A549 (cell line): ENCODE results near the gene GNB1L. TPM values are rescaled to one million over a fixed set of nuclear protein-coding genes. Genes with fewer than 3 reads are reported as not detected.

Experiments used
- ATAC-seq, 2 experiments: fragments of 200-7000 bp in 1 of 2; fragments of >200 bp in 1 of 2; cut with Nextera tagmentation in 1 of 2; cut with Tn5 transposase in 1 of 2; 3 replicates each; pipeline versions ENCODE4 v1.8.0 to v1.9.1; 2018 to 2020; ENCODE audit warnings: mild to moderate bottlenecking in 1 of 2, moderate library complexity in 1 of 2
- CTCF ChIA-PET: fragments of 300-600 bp; sonication (Branson Sonifier 250); formaldehyde crosslinking; extraction: SDS; loops from one replicate; lab custom pipeline; 2021; ENCODE audit warnings: antibody characterized with exemption, inconsistent platforms; lab: Yijun Ruan, JAX
- POLR2A ChIA-PET: fragments of 350-600 bp; formaldehyde crosslinking; extraction: SDS; loops from one replicate; lab custom pipeline; 2021; ENCODE audit warnings: antibody characterized with exemption, inconsistent platforms; lab: Yijun Ruan, JAX
- DNase-seq, 2 experiments: peaks; one replicate each; pipeline versions ENCODE4 v3.0.0 to v3.0.0-alpha.2; 2011 to 2016; ENCODE audit warnings: low read depth in 1 of 2, low spot score in 1 of 2
- FAIRE-seq: peaks from 2 replicates; lab custom pipeline; 2011; peaks lifted over from hg19 to GRCh38; lab: Jason Lieb, UNC
- H3K27ac ChIP-seq, 2 experiments: fragments of >200 bp; sonication (Bioruptor Twin); formaldehyde crosslinking; 3 replicates each; pipeline ENCODE4 v1.5.1; 2016 to 2017
- H3K4me1 ChIP-seq: fragments of >200 bp; sonication (Bioruptor Twin); formaldehyde crosslinking; 3 replicates; pipeline ENCODE4 v1.6.1; 2016
- H3K4me2 ChIP-seq: fragments of >200 bp; sonication (Bioruptor Twin); formaldehyde crosslinking; 3 replicates; pipeline ENCODE4 v1.6.1; 2016
- H3K4me3 ChIP-seq: fragments of >200 bp; sonication (Bioruptor Twin); formaldehyde crosslinking; 3 replicates; pipeline ENCODE4 v1.5.1; 2016
- H3K9me3 ChIP-seq: fragments of >200 bp; sonication (Bioruptor Twin); formaldehyde crosslinking; 3 replicates; pipeline ENCODE4 v1.6.1; 2016
- CBX8 ChIP-seq: fragments of 200-600 bp; sonication (generic); IDR thresholded peaks from 2 replicates; pipeline ENCODE4 v1.6.1; 2016
- CEBPB ChIP-seq, 2 experiments: fragments of >200 bp in 1 of 2; sonication (Bioruptor Twin) in 1 of 2; formaldehyde crosslinking in 1 of 2; IDR thresholded peaks; 2 replicates each; pipeline ENCODE4 v1.6.1; 2012 to 2016
- E2F6 ChIP-seq: IDR thresholded peaks from 2 replicates; pipeline ENCODE4 v1.6.1; 2012; ENCODE audit warnings: low read depth, borderline replicate concordance
- EHMT2 ChIP-seq: fragments of 200-600 bp; sonication (generic); IDR thresholded peaks from 2 replicates; pipeline ENCODE4 v1.6.1; 2016; ENCODE audit warnings: antibody characterized with exemption, low read depth, mild to moderate bottlenecking, moderate library complexity
- ESRRA ChIP-seq: fragments of 150-350 bp; IDR thresholded peaks from 2 replicates; pipeline ENCODE4 v1.6.1; 2014; ENCODE audit warnings: mild to moderate bottlenecking, low read length, borderline replicate concordance
- FOSL2 ChIP-seq, 2 experiments: fragments of 450-650 bp in 1 of 2; fragments of >200 bp in 1 of 2; sonication (Bioruptor Twin) in 1 of 2; formaldehyde crosslinking; IDR thresholded peaks; 2 replicates each; pipeline versions ENCODE4 v1.5.0 to v1.6.1; 2016 to 2020; ENCODE audit warnings: mild to moderate bottlenecking in 1 of 2, moderate library complexity in 1 of 2
- GATA3 ChIP-seq: IDR thresholded peaks from 2 replicates; pipeline ENCODE4 v1.6.1; 2012; ENCODE audit warnings: borderline replicate concordance
- HDAC2 ChIP-seq: fragments of 200-600 bp; sonication (generic); IDR thresholded peaks from 2 replicates; pipeline ENCODE4 v1.6.1; 2016
- HOXA7 ChIP-seq: fragments of 250-450 bp; sonication (Bioruptor Pico); IDR thresholded peaks from 2 replicates; pipeline ENCODE4 v1.5.0; 2020; ENCODE audit warnings: mild to moderate bottlenecking, moderate library complexity
- HOXB13 ChIP-seq: fragments of 250-450 bp; sonication (Bioruptor Pico); IDR thresholded peaks from 2 replicates; pipeline ENCODE4 v1.5.0; 2020; ENCODE audit warnings: low read depth, mild to moderate bottlenecking, moderate library complexity
- JUN ChIP-seq, 2 experiments: fragments of >200 bp; sonication (Bioruptor Twin); formaldehyde crosslinking; IDR thresholded peaks; 2 replicates in 1 of 2; 3 replicates in 1 of 2; pipeline ENCODE4 v1.6.1; 2016 to 2017
- KDM1A ChIP-seq: fragments of 200-600 bp; sonication (generic); IDR thresholded peaks from 2 replicates; pipeline ENCODE4 v1.6.1; 2016; ENCODE audit warnings: low read depth, mild to moderate bottlenecking
- KDM5A ChIP-seq: fragments of 200-600 bp; sonication (generic); IDR thresholded peaks from 2 replicates; pipeline ENCODE4 v1.6.1; 2016; ENCODE audit warnings: antibody characterized with exemption, mild to moderate bottlenecking
- MAX ChIP-seq: IDR thresholded peaks from 2 replicates; pipeline ENCODE4 v1.6.1; 2012
- NFE2L2 ChIP-seq: fragments of 150-350 bp; conservative IDR thresholded peaks from 2 replicates; pipeline ENCODE4 v1.6.1; 2014; ENCODE audit warnings: low read length
- PBX3 ChIP-seq: IDR thresholded peaks from 2 replicates; pipeline ENCODE4 v1.6.1; 2012
- PHF8 ChIP-seq: fragments of 200-600 bp; sonication (generic); IDR thresholded peaks from 2 replicates; pipeline ENCODE4 v1.6.1; 2016; ENCODE audit warnings: low read depth, mild to moderate bottlenecking, antibody characterized with exemption, moderate library complexity, borderline replicate concordance
- POLR2A ChIP-seq: IDR thresholded peaks from 2 replicates; pipeline ENCODE4 v1.6.1; 2012; ENCODE audit warnings: mild to moderate bottlenecking, low read length
- POLR2AphosphoS2 ChIP-seq: conservative IDR thresholded peaks from 2 replicates; pipeline ENCODE4 v1.6.1; 2012; ENCODE audit warnings: low read length, improper control_type of control experiment, inconsistent platforms
- RAD21 ChIP-seq, 2 experiments: fragments of >200 bp in 1 of 2; sonication (Bioruptor Twin) in 1 of 2; formaldehyde crosslinking in 1 of 2; IDR thresholded peaks in 1 of 2; conservative IDR thresholded peaks in 1 of 2; 2 replicates in 1 of 2; 3 replicates in 1 of 2; pipeline ENCODE4 v1.6.1; 2012 to 2018; ENCODE audit warnings: inconsistent platforms in 1 of 2
- RARB ChIP-seq: fragments of 250-450 bp; sonication (Bioruptor Pico); IDR thresholded peaks from 2 replicates; pipeline ENCODE4 v1.8.0; 2021; ENCODE audit warnings: mild to moderate bottlenecking, moderate library complexity
- REST ChIP-seq: fragments of 200-600 bp; sonication (generic); IDR thresholded peaks from 2 replicates; pipeline ENCODE4 v1.6.1; 2016; ENCODE audit warnings: antibody characterized with exemption, mild to moderate bottlenecking, moderate library complexity
- SMC3 ChIP-seq: fragments of >200 bp; sonication (Bioruptor Twin); formaldehyde crosslinking; IDR thresholded peaks from 3 replicates; pipeline ENCODE4 v1.6.1; 2018; ENCODE audit warnings: inconsistent platforms
- TFCP2L1 ChIP-seq: fragments of 250-450 bp; sonication (Bioruptor Pico); IDR thresholded peaks from 2 replicates; pipeline ENCODE4 v1.5.0; 2021; ENCODE audit warnings: mild to moderate bottlenecking
- TP53 ChIP-seq: fragments of 250-450 bp; sonication (Bioruptor Pico); IDR thresholded peaks from 2 replicates; pipeline ENCODE4 v1.5.0; 2021; ENCODE audit warnings: mild to moderate bottlenecking, moderate library complexity
- USF2 ChIP-seq: fragments of 450-650 bp; IDR thresholded peaks from 2 replicates; pipeline ENCODE4 v1.6.1; 2014; ENCODE audit warnings: antibody characterized with exemption
- ZC3H11A ChIP-seq: fragments of 450-650 bp; IDR thresholded peaks from 2 replicates; pipeline ENCODE4 v1.6.1; 2014; ENCODE audit warnings: antibody characterized with exemption, mild to moderate bottlenecking
- ZNF302 ChIP-seq: fragments of 250-450 bp; sonication (Bioruptor Pico); IDR thresholded peaks from 2 replicates; pipeline ENCODE4 v1.9.0; 2021; ENCODE audit warnings: inconsistent platforms, mild to moderate bottlenecking, moderate library complexity
- ZSCAN20 ChIP-seq: fragments of 250-450 bp; sonication (Bioruptor Pico); IDR thresholded peaks from 2 replicates; pipeline ENCODE4 v1.8.0; 2022; ENCODE audit warnings: mild to moderate bottlenecking, moderate library complexity
- WGBS: methylation state at CpG from one replicate; pipeline ENCODE4 v1.1.6; 2017; ENCODE audit errors: missing lambda C conversion rate; 5-methylcytosine and 5-hydroxymethylcytosine counted together
- polyA plus RNA-seq, 4 experiments: library from polyadenylated mRNA; depleted of rRNA in 3 of 4; stranded (reverse); fragments of >200 nt; fragmentation: RNase III in 1 of 4; extraction: RNeasy Plus Mini Kit Qiagen cat#74134 plus additional on column Dnase treatment in 1 of 4; gene quantifications; 2 replicates in 3 of 4; 3 replicates in 1 of 4; pipeline ENCODE4 v1.2.3, GENCODE V29; 2011 to 2017

The GNB1L gene
- polyA plus RNA-seq, 2 of the 4 experiments (the other 2 are of a cell fraction) = 1.8 to 10.3 TPM

- no peak for FAIRE-seq
- Histone ChIP-seq H3K4me2 (no peak overlapping the region), H3K4me3 (no peak overlapping the region), H3K9me3 (no peaks in the 10 kb centered on the region), H3K27ac (no peak overlapping the region), H3K4me1 (peaks cover 13% of the 10 kb centered on the region)
- ChIA-PET POLR2A (no interaction called here), CTCF (interaction anchor here (0.6 to 6.2 kb wide), 26 partner anchors 9 to 250 kb away, joined by 3 to 62 read pairs (median 4); partner anchors contain the start of genes GNB1L and RTL10)
- ATAC-seq = no peak
- WGBS = 89% methylated on average over 19 of the region's 26 CpGs
- DNase-seq = no peak
- TF ChIP-seq FOSL2 (IDR thresholded peaks at IDR 0.05) (no peak), FOSL2 (CRISPR knock-in tag; IDR thresholded peaks at IDR 0.05) (no peak), KDM5A (no peak), GATA3 (no peak), KDM1A (no peak), TP53 (no peak), PHF8 (no peak), RAD21 (conservative IDR thresholded peaks at IDR 0.05 in 1 of 2, IDR thresholded peaks at IDR 0.05 in 1 of 2) (no peak), ZC3H11A (no peak), ESRRA (no peak), ZSCAN20 (CRISPR knock-in tag) (no peak), CBX8 (no peak), TFCP2L1 (no peak), USF2 (no peak), HOXB13 (no peak), POLR2AphosphoS2 (no peak), SMC3 (no peak), ZNF302 (CRISPR knock-in tag) (no peak)
Measured at GRCh38 chr22:19755722-19756287, 98.9 kb downstream of the GNB1L start.

GRCh38 chr22:19755145-19755710 is 99.4 kb downstream of the GNB1L start:
- FAIRE-seq (no peak), DNase-seq (no peak), ATAC-seq (no peak)
- Histone ChIP-seq H3K27ac (no peak overlapping the region), H3K4me1 (peaks cover 19% of the 10 kb centered on the region), H3K4me2 (no peak overlapping the region), H3K9me3 (no peaks in the 10 kb centered on the region), H3K4me3 (no peak overlapping the region)
- CTCF ChIA-PET = interaction anchor here (1.1 to 6.2 kb wide), 3 partner anchors 24 to 157 kb away, joined by 3 to 62 read pairs (median 44); no protein-coding TSS in a partner anchor
- WGBS = 87% methylated on average over 20 of the region's 59 CpGs
- POLR2A ChIA-PET = no interaction called here
- no peak for TF ChIP-seq CEBPB (IDR thresholded peaks at IDR 0.05)
- TF ChIP-seq HOXA7 (CRISPR knock-in tag) = no peak
- TF ChIP-seq E2F6 = no peak
- TF ChIP-seq TFCP2L1 = no peak
- TF ChIP-seq HDAC2 = no peak
- no peak for TF ChIP-seq RARB (CRISPR knock-in tag)
- TF ChIP-seq GATA3 = no peak
- TF ChIP-seq USF2 = no peak
- no peak for TF ChIP-seq POLR2A
- no peak for TF ChIP-seq JUN (IDR thresholded peaks at IDR 0.05)
- TF ChIP-seq EHMT2 = no peak
- no peak for TF ChIP-seq NFE2L2
- no peak for TF ChIP-seq REST
- no peak for TF ChIP-seq PBX3
- TF ChIP-seq KDM1A = no peak
- TF ChIP-seq MAX = no peak
